HEK293 (cell line): ENCODE measurements around the gene SDC3.

Source experiments
- CTCF ChIP-seq: fragments of 450-650 bp; formaldehyde crosslinking; IDR thresholded peaks from 2 replicates; pipeline ENCODE4 v1.5.1; 2016; ENCODE audit warnings: missing biosample characterization, missing genetic modification characterization
- HIC1 ChIP-seq: fragments of 450-650 bp; formaldehyde crosslinking; IDR thresholded peaks from 2 replicates; pipeline ENCODE4 v1.5.1; 2016; ENCODE audit warnings: missing biosample characterization, missing genetic modification characterization
- HOXD13 ChIP-seq: sonication (generic); formaldehyde crosslinking; IDR thresholded peaks from 2 replicates; pipeline ENCODE4 v1.8.0; 2022; ENCODE audit warnings: missing genetic modification reagents, borderline replicate concordance
- KLF8 ChIP-seq: fragments of 450-650 bp; formaldehyde crosslinking; IDR thresholded peaks from 2 replicates; pipeline ENCODE4 v1.5.1; 2016; ENCODE audit warnings: missing biosample characterization, missing genetic modification characterization
- MYNN ChIP-seq: fragments of 450-650 bp; formaldehyde crosslinking; IDR thresholded peaks from 2 replicates; pipeline ENCODE4 v1.5.1; 2016; ENCODE audit warnings: missing biosample characterization, missing genetic modification characterization, borderline replicate concordance
- OSR2 ChIP-seq: fragments of 450-650 bp; formaldehyde crosslinking; IDR thresholded peaks from 2 replicates; pipeline ENCODE4 v1.5.1; 2016; ENCODE audit warnings: missing biosample characterization, missing genetic modification characterization
- PRDM2 ChIP-seq: fragments of 450-650 bp; formaldehyde crosslinking; IDR thresholded peaks from 2 replicates; pipeline ENCODE4 v1.5.1; 2016; ENCODE audit warnings: missing biosample characterization, missing genetic modification characterization, borderline replicate concordance
- REST ChIP-seq: fragments of 450-650 bp; formaldehyde crosslinking; IDR thresholded peaks from 2 replicates; pipeline ENCODE4 v1.5.1; 2016; ENCODE audit warnings: missing biosample characterization, missing genetic modification characterization
- TSHZ1 ChIP-seq: fragments of 450-650 bp; formaldehyde crosslinking; IDR thresholded peaks from 2 replicates; pipeline ENCODE4 v1.5.1; 2016; ENCODE audit warnings: missing biosample characterization, missing genetic modification characterization, borderline replicate concordance
- ZBTB17 ChIP-seq: fragments of 450-650 bp; formaldehyde crosslinking; IDR thresholded peaks from 2 replicates; pipeline ENCODE4 v1.5.1; 2016; ENCODE audit warnings: missing biosample characterization, missing genetic modification characterization
- ZNF114 ChIP-seq: fragments of 450-650 bp; formaldehyde crosslinking; IDR thresholded peaks from 2 replicates; pipeline ENCODE4 v1.5.0; 2017; ENCODE audit warnings: missing biosample characterization, missing genetic modification characterization
- ZNF155 ChIP-seq: fragments of 450-650 bp; formaldehyde crosslinking; IDR thresholded peaks from 2 replicates; pipeline ENCODE4 v1.5.1; 2016; ENCODE audit warnings: missing biosample characterization, missing genetic modification characterization
- ZNF157 ChIP-seq: fragments of 450-650 bp; formaldehyde crosslinking; IDR thresholded peaks from 2 replicates; pipeline ENCODE4 v1.5.1; 2016; ENCODE audit warnings: missing biosample characterization, missing genetic modification characterization
- ZNF175 ChIP-seq: fragments of 450-650 bp; formaldehyde crosslinking; IDR thresholded peaks from 2 replicates; pipeline ENCODE4 v1.5.1; 2016; ENCODE audit warnings: missing biosample characterization, missing genetic modification characterization
- ZNF426 ChIP-seq: fragments of 450-650 bp; formaldehyde crosslinking; IDR thresholded peaks from 2 replicates; pipeline ENCODE4 v1.5.1; 2017; ENCODE audit warnings: missing biosample characterization, missing genetic modification characterization, mild to moderate bottlenecking, inconsistent platforms, moderate library complexity
- ZNF433 ChIP-seq: fragments of 450-650 bp; formaldehyde crosslinking; IDR thresholded peaks from 2 replicates; pipeline ENCODE4 v1.5.1; 2016; ENCODE audit warnings: missing biosample characterization, missing genetic modification characterization, low read depth
- ZNF692 ChIP-seq: fragments of 450-650 bp; formaldehyde crosslinking; IDR thresholded peaks from 2 replicates; pipeline ENCODE4 v1.5.1; 2016; ENCODE audit warnings: missing biosample characterization, missing genetic modification characterization
- ZNF704 ChIP-seq: fragments of 450-650 bp; formaldehyde crosslinking; IDR thresholded peaks from 2 replicates; pipeline ENCODE4 v1.5.1; 2016; ENCODE audit warnings: missing biosample characterization, missing genetic modification characterization
- ZSCAN23 ChIP-seq: fragments of 450-650 bp; formaldehyde crosslinking; IDR thresholded peaks from 2 replicates; pipeline ENCODE4 v1.5.1; 2016; ENCODE audit warnings: missing biosample characterization, missing genetic modification characterization

The SDC3 gene

GRCh38 chr1:30856260-30856790 is 52.2 kb downstream of the SDC3 start (continued):
- no peak for TF ChIP-seq REST (tag by site-specific recombination)
- no peak for TF ChIP-seq HOXD13 (CRISPR knock-in tag)
- TF ChIP-seq ZNF155 (tag by site-specific recombination) = no peak
- TF ChIP-seq ZNF433 = no peak
- no peak for TF ChIP-seq MYNN (tag by site-specific recombination)
- TF ChIP-seq ZNF426 = no peak
- 0 out of 2 replicates have a peak, but pooled peaks have one; percentile 25 for TF ChIP-seq ZNF692 (tag by site-specific recombination)
- TF ChIP-seq ZBTB17 = peak; percentile 87
- TF ChIP-seq TSHZ1 (tag by site-specific recombination) = no peak
- TF ChIP-seq ZNF157 (tag by site-specific recombination) = no peak
- peak; percentile 20; the same call in 1 of the 2 replicates for TF ChIP-seq HIC1
- no peak for TF ChIP-seq CTCF (tag by site-specific recombination)
- TF ChIP-seq ZNF175 (tag by site-specific recombination) = no peak
- 0 out of 2 replicates have a peak, but pooled peaks have one; percentile 18 for TF ChIP-seq KLF8 (tag by site-specific recombination)
- TF ChIP-seq ZSCAN23 (tag by site-specific recombination) = no peak
- TF ChIP-seq ZNF114 (tag by site-specific recombination) = no peak
- peak; percentile 85 for TF ChIP-seq OSR2 (tag by site-specific recombination)
- TF ChIP-seq PRDM2 = no peak
- no peak for TF ChIP-seq ZNF704 (tag by site-specific recombination)
